Stimulated activated CD4-positive, alpha-beta T cell treated with anti-CD3 and anti-CD28 coated beads, Interleukin-2, amount 100 ng/mL, for 48 hours (primary cell): ENCODE results near the gene PDE6G.
"Not testable (repeated sequence)": the region's sequence is repeated elsewhere in the genome, so short reads cannot be mapped to it uniquely, and the experiment has no call there.

Experiments used
- DNase-seq, 2 donors: peaks; one replicate each; pipeline ENCODE4 v3.0.0-alpha.2; 2020

Gene PDE6G

GRCh38 chr17:81621494-81622130, 34.7 kb downstream of the PDE6G start:
- no peak for DNase-seq

GRCh38 chr17:81618307-81618706, 38.0 kb downstream of the PDE6G start:
- DNase-seq: not testable (repeated sequence)

- no peak for DNase-seq
Observed at GRCh38 chr17:81616877-81617276, 39.5 kb downstream of the PDE6G start.

GRCh38 chr17:81615401-81615930, 40.9 kb downstream of the PDE6G start:
- no peak for DNase-seq

GRCh38 chr17:81612172-81612970, 44.0 kb downstream of the PDE6G start:
- DNase-seq: no peak

GRCh38 chr17:81609541-81610311, 46.6 kb downstream of the PDE6G start:
- no peak for DNase-seq

DNA sequence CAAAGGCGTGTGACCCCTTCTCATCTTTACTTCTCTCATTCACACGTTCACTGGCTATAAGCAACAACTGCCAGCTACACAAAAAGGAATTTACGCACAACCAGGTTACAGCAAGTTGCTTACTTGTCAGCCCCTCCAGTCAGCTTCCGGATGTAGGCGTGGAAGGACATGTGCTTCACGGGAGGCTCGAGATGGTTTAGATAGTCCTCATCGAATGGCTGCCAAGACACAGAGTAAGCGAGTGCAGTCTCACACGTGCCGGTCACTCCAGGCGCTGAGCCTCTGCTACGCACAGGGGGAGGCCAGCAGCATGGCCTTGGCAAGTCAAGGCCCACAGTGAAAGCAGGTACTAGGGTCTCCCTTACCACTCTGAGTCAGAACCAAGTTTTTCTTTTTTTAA, 47.7 kb downstream of the PDE6G start:
- no peak for DNase-seq

DNA sequence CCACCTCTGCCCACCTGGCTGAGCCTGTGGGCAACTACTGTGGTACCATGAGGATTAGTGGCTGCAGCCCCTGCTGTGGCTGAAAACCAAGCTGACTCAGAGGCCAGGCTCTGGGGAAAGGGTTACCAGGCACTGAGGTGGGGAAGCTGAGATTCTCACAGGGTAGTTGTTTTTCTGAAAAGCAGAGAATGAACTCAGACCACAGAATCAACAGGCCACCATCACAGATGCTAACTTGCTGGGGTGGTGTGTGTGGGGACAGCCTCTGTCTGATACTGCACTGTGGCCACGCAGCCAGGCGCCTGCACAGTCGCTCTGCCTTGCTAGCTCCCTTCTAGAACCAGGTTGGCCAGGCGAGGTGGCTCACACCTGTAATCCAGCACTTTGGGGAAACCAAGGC, 48.3 kb downstream of the PDE6G start:
- no peak for DNase-seq

- DNase-seq: no peak
Observed at GRCh38 chr17:81607431-81607830, 48.9 kb downstream of the PDE6G start.

DNA sequence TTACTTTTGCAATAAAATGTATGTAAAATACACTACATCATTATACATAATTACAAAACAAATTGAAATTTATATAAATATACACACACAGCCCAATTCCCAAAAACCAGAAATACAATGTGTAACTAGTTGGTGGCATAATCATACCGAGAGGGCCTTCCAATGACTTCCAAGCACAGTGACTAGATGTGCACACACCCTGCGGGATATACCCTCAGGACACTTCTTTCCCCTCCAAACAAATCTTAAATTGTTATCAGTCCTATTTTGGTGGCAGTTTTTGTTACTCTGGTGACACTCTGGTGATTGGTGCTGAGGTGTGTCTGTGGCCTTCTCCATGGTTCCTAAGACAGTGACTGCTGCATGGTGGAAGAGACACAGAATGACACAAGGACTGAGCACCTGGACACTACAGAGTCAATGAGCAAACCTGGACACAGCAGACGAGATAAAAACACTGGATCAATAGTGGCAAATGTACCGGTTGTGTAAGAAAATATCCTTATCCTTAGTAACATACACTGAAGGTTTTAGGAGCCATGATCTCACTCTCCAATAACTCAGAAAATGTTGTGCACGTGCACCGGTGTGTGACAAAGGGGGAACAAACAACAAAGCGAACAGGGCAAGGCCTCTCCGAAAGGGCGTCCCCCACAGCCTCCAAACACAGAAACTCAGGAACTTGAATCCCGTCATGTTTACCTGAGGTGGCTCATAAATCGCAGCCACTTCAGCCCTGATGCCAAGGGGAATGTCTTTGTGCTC, 52.3 kb downstream of the PDE6G start:
- DNase-seq: no peak

DNA sequence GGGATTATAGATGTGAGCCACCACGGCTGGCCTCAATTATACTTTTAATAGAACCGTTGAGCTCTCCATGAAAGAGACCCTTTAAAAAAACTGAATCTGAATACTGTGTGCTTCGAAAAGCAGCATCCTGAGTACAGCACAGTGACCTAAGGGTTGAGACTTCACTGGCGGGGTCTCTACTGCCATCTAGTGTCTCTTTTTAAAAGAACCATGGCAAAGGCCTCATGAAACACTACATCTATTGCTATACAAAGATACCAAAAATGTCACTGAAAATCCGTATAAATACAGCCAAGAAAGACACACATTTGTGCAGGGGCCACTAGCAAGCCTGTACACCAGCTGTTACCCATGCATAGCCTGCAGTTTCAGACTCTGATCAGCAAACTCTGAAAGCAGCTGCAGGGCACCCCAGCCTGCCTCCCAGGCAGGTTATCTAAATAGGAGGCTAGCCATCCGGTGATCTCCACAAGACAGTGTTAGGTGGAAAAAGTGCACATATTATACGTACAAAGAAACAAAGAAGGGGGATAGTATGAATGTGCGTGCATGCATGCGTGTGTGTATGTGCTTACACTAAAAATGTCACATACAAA, 54.7 kb downstream of the PDE6G start:
- DNase-seq: peak; percentile 16 to 28
